ENCODE data around the gene C19orf38.

GRCh38 chr19:10808937-10809649 lies 39.1 kb upstream of the C19orf38 start:
- no peak for TF ChIP-seq CTCF (IDR thresholded peaks at IDR 0.05)
- TF ChIP-seq EP300 (IDR thresholded peaks at IDR 0.05) = no peak
- no peak for TF ChIP-seq POLR2A (IDR thresholded peaks at IDR 0.05)
- no peak for TF ChIP-seq POLR2AphosphoS5 (IDR thresholded peaks at IDR 0.05)
